ENCODE measurements around the gene GALNT9. TPM values are rescaled to one million over a fixed set of nuclear protein-coding genes. Genes with fewer than 3 reads are reported as not detected.

The GALNT9 gene
- total and polyA plus RNA-seq, 2 donors (not counting 1 experiment from before 2014, with no cell fraction given), result 0.10 to 2.8 TPM

DNA sequence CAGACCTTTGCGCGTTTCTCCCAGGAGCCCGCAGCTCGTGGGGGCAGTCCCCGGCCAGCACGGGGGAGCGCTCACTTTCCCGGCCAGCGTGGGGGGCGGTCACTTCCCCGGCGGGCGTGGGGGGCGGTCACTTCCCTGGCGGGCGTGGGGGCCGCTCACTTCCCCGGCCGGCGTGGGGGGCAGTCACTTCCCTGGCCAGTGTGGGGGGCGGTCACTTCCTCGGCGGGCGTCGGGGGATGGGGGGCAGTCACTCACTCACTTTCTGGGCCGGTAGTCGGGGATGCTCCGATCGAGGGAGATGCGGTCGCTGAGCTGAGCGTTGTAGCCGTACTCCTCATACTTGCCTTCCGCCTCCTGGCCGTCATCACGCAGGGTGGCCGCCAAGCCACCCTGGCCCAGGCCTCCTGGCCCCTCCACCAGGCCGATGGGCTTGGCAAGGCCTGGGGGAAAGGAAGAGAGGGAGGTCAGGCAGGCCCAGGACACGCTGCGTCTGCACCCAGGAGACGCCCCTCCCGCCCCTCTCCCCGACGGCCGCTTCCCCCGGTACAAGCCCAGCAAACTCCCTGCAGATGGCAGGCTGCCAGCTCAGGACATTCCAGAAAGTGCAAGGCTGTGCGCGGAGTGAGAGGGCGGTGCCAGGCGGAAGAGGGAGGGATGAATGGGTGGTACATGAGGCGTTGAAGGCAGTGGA is 43.3 kb downstream of the GALNT9 start:
- Histone ChIP-seq H4K20me1 (ENCODE audit: control insufficient read depth, extremely low read depth, insufficient read depth, low read length) (no peaks in the 10 kb centered on the region), H3K9ac (ENCODE audit: insufficient read depth, low read length) (no peak overlapping the region), H3K4me1 (ENCODE audit: control insufficient read depth, extremely low read depth, insufficient read depth, low read length) (no peaks in the 10 kb centered on the region), H2AFZ (ENCODE audit: low read length) (no peak overlapping the region), H3K27me3 (ENCODE audit: control insufficient read depth, insufficient read depth, low read length) (no peaks in the 10 kb centered on the region), H3K4me2 (ENCODE audit: extremely low read depth, insufficient read depth, low read length) (no peak overlapping the region), H3K79me2 (ENCODE audit: control insufficient read depth, insufficient read depth, low read length) (no peaks in the 10 kb centered on the region), H3K27ac (ENCODE audit: insufficient read depth, low read length) (no peak overlapping the region), H3K4me3 (replicated peaks in 1 of 4; ENCODE audit: control extremely low read depth in 1 of 4, insufficient read depth in 1 of 4, low read depth in 3 of 4, low read length in 4 of 4) (no peak overlapping the region), H3K36me3 (ENCODE audit: control insufficient read depth, insufficient read depth, low read length) (no peaks in the 10 kb centered on the region), H3K9me3 (ENCODE audit: control insufficient read depth, insufficient read depth, low read depth, low read length) (no peaks in the 10 kb centered on the region)
- TF ChIP-seq EZH2 (IDR thresholded peaks at IDR 0.05; ENCODE audit: low read length, missing control alignments) (no peak), CTCF (conservative IDR thresholded peaks at IDR 0.05 in 1 of 2, IDR thresholded peaks at IDR 0.05 in 1 of 2; ENCODE audit: low read depth in 1 of 2, low read length in 2 of 2) (no peak)
- peak; percentile 40 to 65 for DNase-seq (ENCODE audit: low read depth in 2 of 2)

DNA sequence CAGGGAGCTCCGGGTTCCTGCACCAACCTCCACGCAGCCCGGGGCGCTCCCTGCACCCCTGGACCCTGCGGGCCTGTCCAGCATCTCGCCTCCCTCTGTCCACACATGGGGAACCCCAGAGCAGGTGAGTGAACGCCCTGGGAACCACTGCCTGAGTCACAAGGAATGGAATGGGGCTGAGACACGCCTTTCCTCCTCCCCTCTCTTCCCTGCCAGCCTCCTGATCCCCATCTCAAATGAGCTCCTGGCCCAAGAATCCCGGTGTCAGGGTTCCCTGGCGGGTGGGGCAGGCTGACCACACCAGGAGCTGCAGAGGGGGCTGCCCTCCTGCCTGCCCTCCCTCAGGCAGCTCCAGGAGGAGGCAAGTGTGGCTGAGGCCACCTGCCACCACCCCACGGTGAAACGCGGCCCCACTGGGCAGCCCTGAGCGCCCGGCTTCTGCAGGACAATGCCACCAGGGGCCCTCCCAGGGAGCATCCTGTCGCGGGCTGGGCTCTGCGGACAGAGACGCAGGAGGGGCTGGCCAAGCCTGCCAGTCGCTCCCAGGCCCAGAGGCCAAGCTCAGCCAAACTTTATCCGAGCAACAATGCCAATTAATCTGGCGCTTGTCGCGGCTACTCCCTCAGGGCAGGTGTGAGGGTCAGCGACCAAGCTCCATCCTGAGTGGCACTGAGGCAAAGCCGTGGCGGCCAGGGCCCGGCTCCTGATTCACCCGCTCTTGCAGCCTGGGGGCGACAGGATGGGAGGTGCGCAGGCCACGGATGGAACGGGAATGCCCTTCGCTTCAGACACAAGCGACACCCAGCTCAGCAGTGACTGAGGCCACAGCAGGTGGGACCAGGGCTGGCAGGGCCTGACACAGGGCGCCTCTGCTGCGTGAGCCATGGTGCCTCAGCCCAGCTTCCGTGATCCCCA is 44.3 kb downstream of the GALNT9 start:
- no peaks in the 10 kb centered on the region for H3K9me3 ChIP-seq (ENCODE audit: control insufficient read depth, insufficient read depth, low read depth, low read length)
- no peak overlapping the region for H3K9ac ChIP-seq (ENCODE audit: insufficient read depth, low read length)
- H3K4me1 ChIP-seq (ENCODE audit: control insufficient read depth, extremely low read depth, insufficient read depth, low read length), result no peaks in the 10 kb centered on the region
- H4K20me1 ChIP-seq (ENCODE audit: control insufficient read depth, extremely low read depth, insufficient read depth, low read length), result no peaks in the 10 kb centered on the region
- no peak overlapping the region for H3K27ac ChIP-seq (ENCODE audit: insufficient read depth, low read length)
- TF ChIP-seq EZH2 (IDR thresholded peaks at IDR 0.05; ENCODE audit: low read length, missing control alignments), result no peak
- H3K79me2 ChIP-seq (ENCODE audit: control insufficient read depth, insufficient read depth, low read length), result no peaks in the 10 kb centered on the region
- H3K4me3 ChIP-seq (replicated peaks in 1 of 4; ENCODE audit: control extremely low read depth in 1 of 4, insufficient read depth in 1 of 4, low read depth in 3 of 4, low read length in 4 of 4), result no peak overlapping the region
- H3K27me3 ChIP-seq (ENCODE audit: control insufficient read depth, insufficient read depth, low read length), result no peaks in the 10 kb centered on the region
- no peak overlapping the region for H2AFZ ChIP-seq (ENCODE audit: low read length)
- DNase-seq (ENCODE audit: low read depth in 2 of 2), result peak in 1 of 2 donors; percentile 8
- H3K4me2 ChIP-seq (ENCODE audit: extremely low read depth, insufficient read depth, low read length), result no peak overlapping the region
- H3K36me3 ChIP-seq (ENCODE audit: control insufficient read depth, insufficient read depth, low read length), result no peaks in the 10 kb centered on the region

- no peaks in the 10 kb centered on the region for H3K27me3 ChIP-seq (ENCODE audit: control insufficient read depth, insufficient read depth, low read length)
- no peak overlapping the region for H3K4me3 ChIP-seq (replicated peaks in 1 of 4; ENCODE audit: control extremely low read depth in 1 of 4, insufficient read depth in 1 of 4, low read depth in 3 of 4, low read length in 4 of 4)
Observed at GRCh38 chr12:132284071-132284826, 45.1 kb downstream of the GALNT9 start.

More at GRCh38 chr12:132284071-132284826, 45.1 kb downstream of the GALNT9 start:
- TF ChIP-seq EZH2 (IDR thresholded peaks at IDR 0.05; ENCODE audit: low read length, missing control alignments) (no peak), CTCF (conservative IDR thresholded peaks at IDR 0.05 in 1 of 2, IDR thresholded peaks at IDR 0.05 in 1 of 2; ENCODE audit: low read depth in 1 of 2, low read length in 2 of 2) (peak; percentile 7 to 44)
- no peak overlapping the region for H3K27ac ChIP-seq (ENCODE audit: insufficient read depth, low read length)
- H3K4me1 ChIP-seq (ENCODE audit: control insufficient read depth, extremely low read depth, insufficient read depth, low read length), result no peaks in the 10 kb centered on the region
- DNase-seq (ENCODE audit: low read depth in 2 of 2), result peak; percentile 16 to 21
- no peaks in the 10 kb centered on the region for H3K79me2 ChIP-seq (ENCODE audit: control insufficient read depth, insufficient read depth, low read length)
- H3K4me2 ChIP-seq (ENCODE audit: extremely low read depth, insufficient read depth, low read length), result no peak overlapping the region
- no peaks in the 10 kb centered on the region for H3K36me3 ChIP-seq (ENCODE audit: control insufficient read depth, insufficient read depth, low read length)
- no peak overlapping the region for H2AFZ ChIP-seq (ENCODE audit: low read length)
- H3K9ac ChIP-seq (ENCODE audit: insufficient read depth, low read length), result no peak overlapping the region
- H4K20me1 ChIP-seq (ENCODE audit: control insufficient read depth, extremely low read depth, insufficient read depth, low read length), result no peaks in the 10 kb centered on the region
- H3K9me3 ChIP-seq (ENCODE audit: control insufficient read depth, insufficient read depth, low read depth, low read length), result no peaks in the 10 kb centered on the region
